ENCODE data around the gene PLK5.

DNA sequence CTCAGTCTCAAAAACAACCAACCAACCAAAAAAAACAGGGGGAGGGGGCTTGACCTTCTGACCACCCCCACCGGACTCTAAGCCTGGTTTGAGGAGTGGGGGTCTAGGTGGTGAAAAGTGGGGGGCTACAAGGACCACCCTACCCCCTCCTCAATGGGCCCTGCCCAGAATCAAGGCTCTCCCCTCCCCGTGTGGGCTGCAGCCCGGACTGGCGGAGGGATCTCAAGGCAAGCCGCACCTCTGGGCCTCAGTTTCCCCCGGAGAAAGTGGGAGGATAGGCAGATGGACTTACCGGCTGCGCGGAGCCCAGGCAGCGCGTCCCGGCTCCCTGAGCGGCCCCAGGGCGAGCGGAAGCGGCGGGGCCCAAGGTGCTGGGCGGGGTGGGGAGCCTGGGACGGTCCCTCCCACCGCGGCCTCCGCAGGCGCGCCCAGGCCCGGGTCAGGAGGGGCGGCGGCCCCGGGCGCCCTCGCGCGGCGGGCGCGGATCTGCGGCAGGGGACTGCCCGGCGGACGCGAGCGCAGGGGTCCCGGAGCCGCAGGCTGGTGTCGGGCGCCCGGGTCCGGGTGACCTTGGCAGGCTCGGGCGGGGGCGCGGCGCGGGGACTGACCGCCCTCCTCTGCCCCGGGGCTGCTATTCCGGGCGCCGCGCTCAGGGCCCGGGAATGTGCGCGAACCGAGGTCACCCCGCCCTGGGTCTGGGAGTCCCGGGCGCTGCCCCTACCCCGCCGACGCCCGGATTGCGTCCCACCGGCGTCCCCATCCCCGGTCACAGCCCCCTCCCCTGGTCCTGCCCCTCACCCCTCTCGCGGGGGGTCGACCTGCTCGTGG, 11.0 kb upstream of the PLK5 start, which contains the start of gene ADAMTSL5:
- TF ChIP-seq EZH2 (IDR thresholded peaks at IDR 0.05; ENCODE audit: borderline replicate concordance, insufficient read depth, low read length, poor library complexity, severe bottlenecking) (no peak), RAD21 (conservative IDR thresholded peaks at IDR 0.05) (no peak), MXI1 (conservative IDR thresholded peaks at IDR 0.05; ENCODE audit: poor library complexity, severe bottlenecking) (no peak), TAF1 (IDR thresholded peaks at IDR 0.05; ENCODE audit: low read depth) (no peak)
- TF ChIP-seq, protein P1, sequence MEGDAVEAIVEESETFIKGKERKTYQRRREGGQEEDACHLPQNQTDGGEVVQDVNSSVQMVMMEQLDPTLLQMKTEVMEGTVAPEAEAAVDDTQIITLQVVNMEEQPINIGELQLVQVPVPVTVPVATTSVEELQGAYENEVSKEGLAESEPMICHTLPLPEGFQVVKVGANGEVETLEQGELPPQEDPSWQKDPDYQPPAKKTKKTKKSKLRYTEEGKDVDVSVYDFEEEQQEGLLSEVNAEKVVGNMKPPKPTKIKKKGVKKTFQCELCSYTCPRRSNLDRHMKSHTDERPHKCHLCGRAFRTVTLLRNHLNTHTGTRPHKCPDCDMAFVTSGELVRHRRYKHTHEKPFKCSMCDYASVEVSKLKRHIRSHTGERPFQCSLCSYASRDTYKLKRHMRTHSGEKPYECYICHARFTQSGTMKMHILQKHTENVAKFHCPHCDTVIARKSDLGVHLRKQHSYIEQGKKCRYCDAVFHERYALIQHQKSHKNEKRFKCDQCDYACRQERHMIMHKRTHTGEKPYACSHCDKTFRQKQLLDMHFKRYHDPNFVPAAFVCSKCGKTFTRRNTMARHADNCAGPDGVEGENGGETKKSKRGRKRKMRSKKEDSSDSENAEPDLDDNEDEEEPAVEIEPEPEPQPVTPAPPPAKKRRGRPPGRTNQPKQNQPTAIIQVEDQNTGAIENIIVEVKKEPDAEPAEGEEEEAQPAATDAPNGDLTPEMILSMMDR (IDR thresholded peaks at IDR 0.05; ENCODE audit: poor library complexity, severe bottlenecking): no peak
